HCT116 (cell line): ENCODE data around the gene ETF1. TPM values are rescaled to one million over a fixed set of nuclear protein-coding genes. Genes with fewer than 3 reads are reported as not detected.

Experiments used
- ATAC-seq: fragments of 200-7000 bp; cut with Tn5 transposase; 2 replicates; pipeline ENCODE4 v1.9.1; 2020; ENCODE audit warnings: mild to moderate bottlenecking, moderate library complexity
- BruUV-seq: library from RNA; stranded (reverse); fragments of 400-500 nt; replicated peaks from 2 replicates; lab custom pipeline; 2021; lab: Mats Ljungman, UMichigan
- CTCF ChIA-PET: fragments of 300-600 bp; sonication (Branson Sonifier 250); formaldehyde crosslinking; loops from one replicate; lab custom pipeline; 2021; ENCODE audit warnings: antibody characterized with exemption; lab: Charles Lee
- POLR2A ChIA-PET: fragments of 300-600, 350-600 bp; sonication (Branson Sonifier 250); formaldehyde crosslinking; loops from one replicate; lab custom pipeline; 2021; ENCODE audit warnings: antibody characterized with exemption; lab: Charles Lee
- RAD21 ChIA-PET, 2 experiments: fragments of 300-600 bp; sonication (Branson Sonifier 250); formaldehyde crosslinking; loops; one replicate each; lab custom pipeline; 2023; ENCODE audit warnings: low total read pairs in 2 of 2; ENCODE audit not compliant: uncharacterized antibody in 2 of 2, unreplicated experiment in 2 of 2, low non-redundant PET in 1 of 2; lab: Charles Lee
- DNase-seq: peaks from one replicate; pipeline ENCODE4 v3.0.0-alpha.2; 2010; ENCODE audit warnings: low read depth, low spot score
- H2AFZ ChIP-seq: fragments of 200-600 bp; shearing (Covaris generic), sonication (generic); 2 replicates; pipeline ENCODE4 v1.6.1; 2017; ENCODE audit warnings: low read depth, mixed run types, mixed read lengths, antibody characterized with exemption, low read length; ENCODE audit not compliant: poor library complexity, severe bottlenecking
- H3K27ac ChIP-seq: 2 replicates; pipeline ENCODE4 v1.5.1; 2012; ENCODE audit warnings: low read depth, low read length
- H3K27me3 ChIP-seq: fragments of 200-600 bp; sonication (generic); 2 replicates; pipeline ENCODE4 v1.6.1; 2016; ENCODE audit warnings: mixed run types, low read length, mixed read lengths; ENCODE audit not compliant: insufficient read depth
- H3K36me3 ChIP-seq, 2 experiments: fragments of 200-500 bp in 1 of 2; fragments of 200-600 bp in 1 of 2; sonication (Bioruptor generic) in 1 of 2; sonication (generic) in 1 of 2; 2 replicates each; pipeline versions ENCODE4 v1.5.1 to v1.6.1; 2014 to 2016; ENCODE audit warnings: low read length in 2 of 2, inconsistent platforms in 1 of 2, mixed read lengths in 1 of 2, mixed run types in 1 of 2; ENCODE audit not compliant: insufficient read depth in 2 of 2, control insufficient read depth in 1 of 2
- H3K4me1 ChIP-seq, 2 experiments: fragments of 200-600 bp in 1 of 2; sonication (generic) in 1 of 2; 2 replicates each; pipeline versions ENCODE4 v1.5.1 to v1.6.1; 2012 to 2017; ENCODE audit warnings: low read length in 2 of 2, inconsistent platforms in 1 of 2, mild to moderate bottlenecking in 1 of 2, mixed read lengths in 1 of 2, mixed run types in 1 of 2, moderate library complexity in 1 of 2; ENCODE audit not compliant: insufficient read depth in 2 of 2, control insufficient read depth in 1 of 2
- H3K4me2 ChIP-seq: fragments of 200-600 bp; sonication (generic); 2 replicates; pipeline ENCODE4 v1.6.1; 2017; ENCODE audit warnings: mixed run types, low read length, mixed read lengths
- H3K4me3 ChIP-seq, 2 experiments: fragments of 200-600 bp in 1 of 2; sonication (generic) in 1 of 2; replicated peaks in 1 of 2; 2 replicates each; pipeline ENCODE4 v1.5.1; 2011 to 2016; ENCODE audit warnings: low read length in 2 of 2, control low read depth in 1 of 2, low read depth in 1 of 2, mild to moderate bottlenecking in 1 of 2, mixed read lengths in 1 of 2, mixed run types in 1 of 2
- H3K79me2 ChIP-seq: fragments of 200-600 bp; sonication (generic); 2 replicates; pipeline ENCODE4 v1.6.1; 2017; ENCODE audit warnings: mild to moderate bottlenecking, mixed run types, low read length, moderate library complexity, mixed read lengths; ENCODE audit not compliant: insufficient read depth
- H3K9ac ChIP-seq: fragments of 200-600 bp; sonication (generic); 2 replicates; pipeline ENCODE4 v1.6.1; 2016; ENCODE audit warnings: low read length, mixed read lengths
- H3K9me2 ChIP-seq: fragments of 200-600 bp; sonication (generic), shearing (Covaris generic); 2 replicates; pipeline ENCODE4 v1.6.1; 2017; ENCODE audit warnings: mixed run types, mild to moderate bottlenecking, moderate library complexity; ENCODE audit not compliant: insufficient read depth
- H3K9me3 ChIP-seq, 2 experiments: fragments of 200-500 bp in 1 of 2; fragments of 200-600 bp in 1 of 2; sonication (Bioruptor generic) in 1 of 2; sonication (generic) in 1 of 2; 2 replicates each; pipeline ENCODE4 v1.6.1; 2014 to 2017; ENCODE audit warnings: low read length in 2 of 2, mixed read lengths in 2 of 2, inconsistent platforms in 1 of 2, low read depth in 1 of 2, mild to moderate bottlenecking in 1 of 2, mixed run types in 1 of 2, moderate library complexity in 1 of 2; ENCODE audit not compliant: control insufficient read depth in 1 of 2, insufficient read depth in 1 of 2
- H4K20me1 ChIP-seq: fragments of 200-600 bp; sonication (generic), shearing (Covaris generic); 2 replicates; pipeline ENCODE4 v1.6.1; 2017; ENCODE audit warnings: mixed run types, mild to moderate bottlenecking, moderate library complexity; ENCODE audit not compliant: insufficient read depth
- ATF3 ChIP-seq: IDR thresholded peaks from 2 replicates; pipeline ENCODE4 v1.6.1; 2012
- CBX3 ChIP-seq: IDR thresholded peaks from 2 replicates; pipeline ENCODE4 v1.6.1; 2012; ENCODE audit warnings: low read depth
- ELF1 ChIP-seq: IDR thresholded peaks from 2 replicates; pipeline ENCODE4 v1.6.1; 2012; ENCODE audit warnings: low read depth, borderline replicate concordance
- EZH2 ChIP-seq: fragments of 200-600 bp; sonication (generic); IDR thresholded peaks from 2 replicates; pipeline ENCODE4 v1.6.1; 2017; ENCODE audit warnings: antibody characterized with exemption, mixed run types
- MAX ChIP-seq: IDR thresholded peaks from 2 replicates; pipeline ENCODE4 v1.6.1; 2012
- SIN3A ChIP-seq: IDR thresholded peaks from 2 replicates; pipeline ENCODE4 v1.6.1; 2012; ENCODE audit warnings: low read depth
- TCF7L2 ChIP-seq: IDR thresholded peaks from 2 replicates; pipeline ENCODE4 v1.7.0; 2011; ENCODE audit warnings: borderline replicate concordance, inconsistent platforms; ENCODE audit not compliant: insufficient read depth, insufficient read length; ENCODE audit errors: extremely low read depth
- intact Hi-C: fragments of 100-400 bp; cut with micrococcal nuclease; formaldehyde crosslinking; loops from 2 replicates; pipeline ENCODE4 v1.10.0; 2022
- total RNA-seq: library from RNA; stranded (reverse); gene quantifications from one replicate; pipeline ENCODE4 v1.2.1, GENCODE V29; 2021; ENCODE audit not compliant: unreplicated experiment

The ETF1 gene
- total RNA-seq, 1 experiment from 2014 or later, result 178 TPM

DNA sequence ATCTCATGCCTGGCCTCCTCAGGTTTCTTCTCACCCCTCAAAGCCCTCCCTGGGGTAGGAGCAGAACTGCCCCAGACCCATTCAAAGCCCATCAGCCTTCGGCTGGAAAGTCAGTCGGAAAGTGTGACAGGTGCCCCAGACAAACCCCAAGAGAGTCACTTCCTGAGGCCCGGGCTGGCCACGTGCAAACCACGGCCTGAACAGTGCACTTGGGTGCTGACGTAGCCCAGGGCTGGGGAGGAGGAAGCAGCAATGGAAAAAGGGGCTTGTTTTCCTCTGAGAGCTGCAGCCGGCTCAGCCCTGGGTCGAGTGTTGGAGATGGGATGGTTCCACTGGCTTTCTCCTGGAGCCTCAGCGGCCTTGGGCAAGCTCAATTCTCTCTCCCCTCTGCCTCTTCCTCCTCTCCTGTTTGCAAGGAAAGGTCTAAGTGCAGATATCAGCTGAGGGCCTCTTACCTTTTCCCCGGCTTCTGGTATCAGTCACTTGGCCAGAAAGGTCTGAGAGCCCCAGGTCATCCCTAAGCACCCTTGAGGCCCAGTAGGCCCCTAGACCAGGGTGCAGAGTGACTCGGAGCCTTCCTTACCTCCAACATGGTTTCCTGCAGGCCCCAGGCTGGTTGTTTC lies 83.6 kb downstream of the ETF1 start:
- BruUV-seq, result no TSS peak
- no peak overlapping the region for H3K4me3 ChIP-seq
- H3K9me2 ChIP-seq, result no peaks in the 10 kb centered on the region
- H3K27ac ChIP-seq, result no peak overlapping the region
- ChIA-PET POLR2A (no interaction called here), RAD21 (no interaction called here), CTCF (interaction anchor here (1.3 kb wide), 1 partner anchor 45 kb away, joined by 3 read pairs; no protein-coding TSS in a partner anchor)
- intact Hi-C loops, result loop anchor here (10.0 kb wide), 1 partner anchor 805 kb away; no protein-coding TSS in a partner anchor
- DNase-seq, result no peak
- ATAC-seq, result no peak
- H3K9me3 ChIP-seq, result no peaks in the 10 kb centered on the region
- no peaks in the 10 kb centered on the region for H3K36me3 ChIP-seq
- no peak overlapping the region for H2AFZ ChIP-seq
- H3K79me2 ChIP-seq, result no peaks in the 10 kb centered on the region
- no peaks in the 10 kb centered on the region for H4K20me1 ChIP-seq
- no peak for TF ChIP-seq SIN3A
- no peak for TF ChIP-seq MAX
- no peak for TF ChIP-seq TCF7L2
- TF ChIP-seq CBX3, result no peak
- no peak for TF ChIP-seq ATF3
- TF ChIP-seq EZH2, result no peak
- H3K9ac ChIP-seq, result no peak overlapping the region
- H3K4me1 ChIP-seq, result peaks cover 0 to 21% of the 10 kb centered on the region in 2 experiments; a peak in 3 of 4 replicates
- H3K27me3 ChIP-seq, result no peaks in the 10 kb centered on the region
- H3K4me2 ChIP-seq, result no peak overlapping the region

- no peak overlapping the region for H3K9ac ChIP-seq
- no peak overlapping the region for H3K4me3 ChIP-seq
- POLR2A ChIA-PET, result no interaction called here
- CTCF ChIA-PET, result no interaction called here
- no peaks in the 10 kb centered on the region for H3K9me2 ChIP-seq
- RAD21 ChIA-PET, result no interaction called here
- intact Hi-C loops, result loop anchor here (10.0 kb wide), 1 partner anchor 806 kb away; no protein-coding TSS in a partner anchor
- no peak overlapping the region for H3K27ac ChIP-seq
- no peaks in the 10 kb centered on the region for H3K79me2 ChIP-seq
- peaks cover 0 to 18% of the 10 kb centered on the region in 2 experiments; a peak in 3 of 4 replicates for H3K4me1 ChIP-seq
- no peaks in the 10 kb centered on the region for H3K36me3 ChIP-seq
- TF ChIP-seq CBX3 (no peak), ELF1 (no peak)
- H3K27me3 ChIP-seq, result no peaks in the 10 kb centered on the region
- no TSS peak for BruUV-seq
- H2AFZ ChIP-seq, result no peak overlapping the region
- H3K9me3 ChIP-seq, result no peaks in the 10 kb centered on the region
- no peak overlapping the region for H3K4me2 ChIP-seq
- DNase-seq, result no peak
- ATAC-seq, result no peak
- no peaks in the 10 kb centered on the region for H4K20me1 ChIP-seq
Observed at GRCh38 chr5:138458856-138459255, 84.2 kb downstream of the ETF1 start.
